ENCODE results near the gene ZNF607. TPM values are rescaled to one million over a fixed set of nuclear protein-coding genes. Genes with fewer than 3 reads are reported as not detected.
"Not testable (repeated sequence)": the region's sequence is repeated elsewhere in the genome, so short reads cannot be mapped to it uniquely, and the experiment has no call there.

ZNF607 gene
- polyA plus RNA-seq = 1 to 10 TPM; 1.5 to 6.7 (median 5.9) TPM

GRCh38 chr19:37719111-37719926, at the start of gene ZNF607:
TSS of gene ZNF607 (minus strand) at chr19:37719761. CDS start at chr19:37711618, 8,143 bp downstream.
- Mint-ChIP-seq H3K36me3 (peaks cover 0 to 9% (median 6%) of the 10 kb centered on the region in 3 donors), H3K4me3 (peak within 1 kb of the TSS; percentile 91 to 95 (median 93)), H3K9me3 (no peaks in the 10 kb centered on the region)

GRCh38 chr19:37763488-37763887, 43.9 kb upstream of the ZNF607 start:
- Mint-ChIP-seq H3K27me3 (ENCODE audit: low read depth in 3 of 3) (no peaks in the 10 kb centered on the region), H3K4me3 (no peak overlapping the region), H3K9me3 (no peaks in the 10 kb centered on the region), H3K27ac (no peak overlapping the region), H3K4me1 (no peaks in the 10 kb centered on the region), H3K36me3 (peaks cover 43 to 55% (median 48%) of the 10 kb centered on the region in 3 donors)
- DNase-seq = no peak

More at GRCh38 chr19:37719111-37719926, at the start of gene ZNF607:
- Mint-ChIP-seq H3K27ac (peak within 1 kb of the TSS; percentile 88 to 98 (median 94)), H3K27me3 (ENCODE audit: low read depth in 3 of 3) (peaks cover 8 to 12% (median 8%) of the 10 kb centered on the region in 3 donors), H3K4me1 (peaks cover 16 to 20% of the 10 kb centered on the region in 2 donors)
- DNase-seq = peak; percentile 87 to 89 (median 89)

- H3K27me3 Mint-ChIP-seq (ENCODE audit: low read depth in 3 of 3); H3K27ac Mint-ChIP-seq; H3K4me1 Mint-ChIP-seq; H3K9me3 Mint-ChIP-seq; H3K4me3 Mint-ChIP-seq; DNase-seq: not testable (repeated sequence)
- peaks cover 36 to 52% (median 51%) of the 10 kb centered on the region in 3 donors for H3K36me3 Mint-ChIP-seq
These were observed 38.1 kb upstream of the ZNF607 start for GRCh38 chr19:37757683-37758082.

GRCh38 chr19:37738371-37738770, 18.8 kb upstream of the ZNF607 start:
- H3K27ac Mint-ChIP-seq = no peak overlapping the region
- H3K9me3 Mint-ChIP-seq = peaks cover 46 to 92% (median 72%) of the 10 kb centered on the region in 6 donors
- H3K4me3 Mint-ChIP-seq = no peak overlapping the region
- no peak for DNase-seq
- no peaks in the 10 kb centered on the region for H3K4me1 Mint-ChIP-seq
- H3K36me3 Mint-ChIP-seq = peaks cover 72 to 81% (median 73%) of the 10 kb centered on the region in 3 donors
- no peaks in the 10 kb centered on the region for H3K27me3 Mint-ChIP-seq (ENCODE audit: low read depth in 3 of 3)

- H3K27me3 Mint-ChIP-seq (ENCODE audit: low read depth in 3 of 3) = peaks cover 0 to 3% (median 0%) of the 10 kb centered on the region in 3 donors
- H3K4me3 Mint-ChIP-seq = no peak overlapping the region
- no peak for DNase-seq
- H3K36me3 Mint-ChIP-seq = peaks cover 0 to 15% (median 3%) of the 10 kb centered on the region in 3 donors
- peaks cover 0 to 4% (median under 1%) of the 10 kb centered on the region in 6 donors for H3K9me3 Mint-ChIP-seq
- H3K27ac Mint-ChIP-seq = no peak overlapping the region
- H3K4me1 Mint-ChIP-seq = no peaks in the 10 kb centered on the region
These were observed 5.6 kb upstream of the ZNF607 start for GRCh38 chr19:37725181-37725580.

- Mint-ChIP-seq H3K27ac (peak overlapping the region; percentile 88 to 97 (median 93)), H3K9me3 (peaks cover 0 to 1% (median 0%) of the 10 kb centered on the region in 6 donors), H3K4me3 (peak overlapping the region; percentile 91 to 95 (median 93)), H3K27me3 (ENCODE audit: low read depth in 3 of 3) (peaks cover 8 to 12% (median 8%) of the 10 kb centered on the region in 3 donors), H3K36me3 (peaks cover 0 to 9% (median 6%) of the 10 kb centered on the region in 3 donors), H3K4me1 (peaks cover 16 to 20% of the 10 kb centered on the region in 2 donors)
- no peak for DNase-seq
These were observed 335 bp upstream of the ZNF607 start for GRCh38 chr19:37719927-37720265.

GRCh38 chr19:37718304-37718703, 1.3 kb downstream of the ZNF607 start:
- peaks cover 8 to 9% (median 8%) of the 10 kb centered on the region in 3 donors for H3K27me3 Mint-ChIP-seq (ENCODE audit: low read depth in 3 of 3)
- peaks cover 16 to 20% of the 10 kb centered on the region in 2 donors for H3K4me1 Mint-ChIP-seq
- H3K4me3 Mint-ChIP-seq = peak overlapping the region; percentile 88 to 95 (median 93)
- DNase-seq = no peak
- no peaks in the 10 kb centered on the region for H3K9me3 Mint-ChIP-seq
- H3K27ac Mint-ChIP-seq = peak overlapping the region; percentile 88 to 98 (median 94)
- H3K36me3 Mint-ChIP-seq = peaks cover 4 to 13% (median 6%) of the 10 kb centered on the region in 3 donors

GRCh38 chr19:37716140-37716539, 3.4 kb downstream of the ZNF607 start:
- Mint-ChIP-seq H3K4me3 (no peak overlapping the region), H3K27me3 (ENCODE audit: low read depth in 3 of 3) (peaks cover 8 to 9% (median 8%) of the 10 kb centered on the region in 3 donors), H3K27ac (peak overlapping the region in 2 of 6 donors; percentile 45 to 69), H3K9me3 (no peaks in the 10 kb centered on the region), H3K36me3 (peaks cover 11 to 21% (median 13%) of the 10 kb centered on the region in 3 donors), H3K4me1 (peaks cover 16 to 20% of the 10 kb centered on the region in 2 donors)
- no peak for DNase-seq

- Mint-ChIP-seq H3K4me1 (no peaks in the 10 kb centered on the region), H3K4me3 (no peak overlapping the region), H3K36me3 (peaks cover 53 to 73% (median 68%) of the 10 kb centered on the region in 3 donors), H3K9me3 (peaks cover 0 to 12% (median 3%) of the 10 kb centered on the region in 6 donors), H3K27me3 (ENCODE audit: low read depth in 3 of 3) (no peaks in the 10 kb centered on the region), H3K27ac (no peak overlapping the region)
- no peak for DNase-seq
These were observed 13.4 kb downstream of the ZNF607 start for GRCh38 chr19:37706052-37706605.

GRCh38 chr19:37699057-37699456, 20.5 kb downstream of the ZNF607 start:
- H3K9me3 Mint-ChIP-seq = peaks cover 0 to 13% (median 9%) of the 10 kb centered on the region in 6 donors
- no peak for DNase-seq
- H3K4me1 Mint-ChIP-seq = no peaks in the 10 kb centered on the region
- H3K36me3 Mint-ChIP-seq = peaks cover 50 to 58% (median 51%) of the 10 kb centered on the region in 3 donors
- H3K27ac Mint-ChIP-seq = no peak overlapping the region
- no peak overlapping the region for H3K4me3 Mint-ChIP-seq
- H3K27me3 Mint-ChIP-seq (ENCODE audit: low read depth in 3 of 3) = peaks cover 0 to 2% (median 0%) of the 10 kb centered on the region in 3 donors

- H3K4me3 Mint-ChIP-seq = no peak overlapping the region
- no peak overlapping the region for H3K27ac Mint-ChIP-seq
- H3K4me1 Mint-ChIP-seq = peaks cover 0 to 3% of the 10 kb centered on the region in 2 donors
- peaks cover 0 to 13% (median 7%) of the 10 kb centered on the region in 6 donors for H3K9me3 Mint-ChIP-seq
- no peak for DNase-seq
- peaks cover 0 to 2% (median 0%) of the 10 kb centered on the region in 3 donors for H3K27me3 Mint-ChIP-seq (ENCODE audit: low read depth in 3 of 3)
- peaks cover 45 to 51% (median 47%) of the 10 kb centered on the region in 3 donors for H3K36me3 Mint-ChIP-seq
These were observed 21.3 kb downstream of the ZNF607 start for GRCh38 chr19:37698216-37698615.

- no peak overlapping the region for H3K27ac Mint-ChIP-seq
- peaks cover 0 to 13% (median 4%) of the 10 kb centered on the region in 6 donors for H3K9me3 Mint-ChIP-seq
- peaks cover 28 to 31% (median 30%) of the 10 kb centered on the region in 3 donors for H3K36me3 Mint-ChIP-seq
- no peak for DNase-seq
- peaks cover 14 to 15% of the 10 kb centered on the region in 2 donors for H3K4me1 Mint-ChIP-seq
- no peak overlapping the region for H3K4me3 Mint-ChIP-seq
- H3K27me3 Mint-ChIP-seq (ENCODE audit: low read depth in 3 of 3) = peaks cover 3 to 7% (median 6%) of the 10 kb centered on the region in 3 donors
These were observed 24.2 kb downstream of the ZNF607 start for GRCh38 chr19:37695144-37695899.

GRCh38 chr19:37692956-37693620, 26.5 kb downstream of the ZNF607 start:
- Mint-ChIP-seq H3K36me3 (peaks cover 11 to 15% (median 12%) of the 10 kb centered on the region in 3 donors), H3K27me3 (ENCODE audit: low read depth in 3 of 3) (peaks cover 3 to 7% (median 6%) of the 10 kb centered on the region in 3 donors), H3K4me1 (peaks cover 14 to 17% of the 10 kb centered on the region in 2 donors), H3K27ac (peak overlapping the region in 1 of 6 donors; percentile 24), H3K9me3 (peaks cover 0 to 5% (median 0%) of the 10 kb centered on the region in 6 donors), H3K4me3 (peak overlapping the region; percentile 15 to 88 (median 53))
- no peak for DNase-seq
